ENCODE data around the gene CFAP299.

DNA sequence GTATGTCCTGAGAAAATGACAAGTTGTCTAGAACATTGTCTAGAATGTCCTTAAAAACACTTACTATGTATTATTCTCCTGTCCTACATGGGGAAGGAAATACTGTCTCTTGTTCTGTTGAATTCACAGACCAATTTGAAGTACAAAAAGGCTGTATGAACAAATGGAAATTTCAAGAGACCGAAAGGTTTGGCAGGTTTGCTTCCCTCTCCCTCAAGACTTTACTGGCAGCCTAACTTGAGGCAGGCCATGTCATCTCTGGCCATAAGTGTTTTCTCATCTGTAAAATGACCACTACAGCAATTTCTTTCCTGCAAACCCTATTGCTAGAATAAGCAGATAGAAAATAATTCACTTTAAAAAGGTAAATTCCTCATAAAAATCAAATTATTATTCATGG, 503.8 kb downstream of the CFAP299 start:
- TF ChIP-seq, protein P1, sequence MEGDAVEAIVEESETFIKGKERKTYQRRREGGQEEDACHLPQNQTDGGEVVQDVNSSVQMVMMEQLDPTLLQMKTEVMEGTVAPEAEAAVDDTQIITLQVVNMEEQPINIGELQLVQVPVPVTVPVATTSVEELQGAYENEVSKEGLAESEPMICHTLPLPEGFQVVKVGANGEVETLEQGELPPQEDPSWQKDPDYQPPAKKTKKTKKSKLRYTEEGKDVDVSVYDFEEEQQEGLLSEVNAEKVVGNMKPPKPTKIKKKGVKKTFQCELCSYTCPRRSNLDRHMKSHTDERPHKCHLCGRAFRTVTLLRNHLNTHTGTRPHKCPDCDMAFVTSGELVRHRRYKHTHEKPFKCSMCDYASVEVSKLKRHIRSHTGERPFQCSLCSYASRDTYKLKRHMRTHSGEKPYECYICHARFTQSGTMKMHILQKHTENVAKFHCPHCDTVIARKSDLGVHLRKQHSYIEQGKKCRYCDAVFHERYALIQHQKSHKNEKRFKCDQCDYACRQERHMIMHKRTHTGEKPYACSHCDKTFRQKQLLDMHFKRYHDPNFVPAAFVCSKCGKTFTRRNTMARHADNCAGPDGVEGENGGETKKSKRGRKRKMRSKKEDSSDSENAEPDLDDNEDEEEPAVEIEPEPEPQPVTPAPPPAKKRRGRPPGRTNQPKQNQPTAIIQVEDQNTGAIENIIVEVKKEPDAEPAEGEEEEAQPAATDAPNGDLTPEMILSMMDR (IDR thresholded peaks at IDR 0.05; ENCODE audit: low read length), result no peak
- TF ChIP-seq EZH2phosphoT487 (IDR thresholded peaks at IDR 0.05; ENCODE audit: low read length), result no peak

Measured in MM.1S (cell line).